ENCODE results near the gene SMAD7. TPM values are rescaled to one million over a fixed set of nuclear protein-coding genes. Genes with fewer than 3 reads are reported as not detected.
"Not testable (repeated sequence)": the region's sequence is repeated elsewhere in the genome, so short reads cannot be mapped to it uniquely, and the experiment has no call there.

Gene SMAD7
- total and polyA plus RNA-seq, 4 experiments from 2014 or later: 2.7 to 31.2 (median 17.9) TPM

GRCh38 chr18:48870926-48871325 lies 79.8 kb downstream of the SMAD7 start:
- CTCF ChIA-PET (ENCODE audit: partially characterized antibody); H3K27me3 Mint-ChIP-seq: not testable (repeated sequence)

More at GRCh38 chr18:48870926-48871325, 79.8 kb downstream of the SMAD7 start:
- H3K27me3 ChIP-seq (ENCODE audit: insufficient read depth, low read length); H3K36me3 Mint-ChIP-seq; H3K9me3 Mint-ChIP-seq; intact Hi-C loops (cut with micrococcal nuclease); POLR2A ChIA-PET (ENCODE audit: partially characterized antibody); H3K9me3 ChIP-seq (ENCODE audit: control insufficient read depth in 1 of 2, low read length in 2 of 2); H3K36me3 ChIP-seq (ENCODE audit: insufficient read depth, low read length); DNase-seq; H3K4me3 ChIP-seq (ENCODE audit: low read length in 2 of 2); H3K4me3 Mint-ChIP-seq; H3K27ac ChIP-seq (ENCODE audit: low read depth, low read length): not testable (repeated sequence)
- Mint-ChIP-seq H3K27ac (peak overlapping the region in 1 of 7 donors; percentile 65), H3K4me1 (peaks cover 17 to 32% (median 19%) of the 10 kb centered on the region in 4 donors)
- H3K4me1 ChIP-seq (ENCODE audit: insufficient read depth, low read length): peaks cover 26% of the 10 kb centered on the region

Measured in CD4-positive, alpha-beta memory T cell (primary cell).